Fibroblast of gingiva (primary cell): ENCODE measurements around the gene APBA2.
"Not testable (repeated sequence)": the region's sequence is repeated elsewhere in the genome, so short reads cannot be mapped to it uniquely, and the experiment has no call there.

Experiments
- DNase-seq: peaks from one replicate; pipeline ENCODE4 v3.0.0-alpha.2; 2011; ENCODE audit warnings: low read depth

The APBA2 gene

DNA sequence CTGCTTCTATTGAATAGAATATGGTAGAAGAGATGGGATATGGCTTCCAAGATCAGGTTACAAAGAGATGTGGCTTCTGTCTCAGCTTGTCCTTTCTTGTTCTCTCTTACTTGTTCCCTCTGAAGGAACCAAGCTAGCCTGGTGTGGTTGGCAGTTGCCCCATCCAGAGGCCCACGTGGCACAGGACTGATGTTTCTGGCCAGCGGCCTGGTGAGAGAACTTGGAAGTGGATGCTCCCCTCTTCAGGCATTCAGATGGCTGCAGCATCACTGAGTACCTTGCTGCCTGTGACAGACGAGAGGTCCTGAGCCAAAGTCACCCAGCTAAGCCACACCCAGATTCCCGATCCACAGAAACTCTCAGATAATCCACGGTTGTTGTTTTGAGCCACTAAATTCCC lies 200.2 kb downstream of the APBA2 start:
- no peak for DNase-seq

GRCh38 chr15:29086891-29087290 lies 201.1 kb downstream of the APBA2 start:
- no peak for DNase-seq

DNA sequence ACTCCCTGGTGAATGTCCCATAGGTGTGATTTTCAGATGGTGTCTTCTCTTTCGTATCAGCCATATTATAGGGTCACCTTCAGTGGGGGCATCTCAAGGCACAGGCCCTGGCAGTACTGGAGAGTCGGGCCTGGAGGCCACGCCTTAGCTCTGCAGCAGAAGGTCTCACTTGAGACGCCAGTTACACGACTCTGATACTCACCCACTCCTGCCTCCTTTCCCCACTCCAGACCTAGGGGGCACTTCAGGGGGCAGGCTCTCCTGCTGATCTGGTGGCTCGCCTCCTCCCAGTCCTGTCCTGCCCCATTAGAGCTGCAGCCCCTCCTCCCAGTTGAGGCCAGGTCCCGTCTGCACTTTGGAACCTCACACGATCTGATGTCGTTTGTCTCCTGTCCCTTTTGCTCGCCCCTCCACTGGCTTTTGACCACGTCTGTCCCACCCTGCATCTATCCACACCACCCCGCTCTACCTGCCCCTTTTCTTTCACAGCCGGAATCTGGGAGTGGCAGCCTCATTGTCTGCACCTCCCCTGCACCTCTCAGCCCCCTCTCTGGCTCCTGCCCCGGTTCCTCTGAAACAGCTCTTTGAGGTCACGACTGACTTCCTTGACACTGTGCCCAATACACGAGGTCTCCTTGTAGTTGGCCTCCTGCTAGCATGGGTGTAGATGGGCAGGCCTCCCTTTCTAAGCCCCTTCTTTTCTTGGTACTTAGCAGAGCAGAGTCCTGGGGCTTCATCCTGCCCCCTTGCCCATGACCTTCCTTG lies 201.9 kb downstream of the APBA2 start:
- no peak for DNase-seq

- DNase-seq: no peak
Measured at GRCh38 chr15:29088666-29089065, 202.9 kb downstream of the APBA2 start.

DNA sequence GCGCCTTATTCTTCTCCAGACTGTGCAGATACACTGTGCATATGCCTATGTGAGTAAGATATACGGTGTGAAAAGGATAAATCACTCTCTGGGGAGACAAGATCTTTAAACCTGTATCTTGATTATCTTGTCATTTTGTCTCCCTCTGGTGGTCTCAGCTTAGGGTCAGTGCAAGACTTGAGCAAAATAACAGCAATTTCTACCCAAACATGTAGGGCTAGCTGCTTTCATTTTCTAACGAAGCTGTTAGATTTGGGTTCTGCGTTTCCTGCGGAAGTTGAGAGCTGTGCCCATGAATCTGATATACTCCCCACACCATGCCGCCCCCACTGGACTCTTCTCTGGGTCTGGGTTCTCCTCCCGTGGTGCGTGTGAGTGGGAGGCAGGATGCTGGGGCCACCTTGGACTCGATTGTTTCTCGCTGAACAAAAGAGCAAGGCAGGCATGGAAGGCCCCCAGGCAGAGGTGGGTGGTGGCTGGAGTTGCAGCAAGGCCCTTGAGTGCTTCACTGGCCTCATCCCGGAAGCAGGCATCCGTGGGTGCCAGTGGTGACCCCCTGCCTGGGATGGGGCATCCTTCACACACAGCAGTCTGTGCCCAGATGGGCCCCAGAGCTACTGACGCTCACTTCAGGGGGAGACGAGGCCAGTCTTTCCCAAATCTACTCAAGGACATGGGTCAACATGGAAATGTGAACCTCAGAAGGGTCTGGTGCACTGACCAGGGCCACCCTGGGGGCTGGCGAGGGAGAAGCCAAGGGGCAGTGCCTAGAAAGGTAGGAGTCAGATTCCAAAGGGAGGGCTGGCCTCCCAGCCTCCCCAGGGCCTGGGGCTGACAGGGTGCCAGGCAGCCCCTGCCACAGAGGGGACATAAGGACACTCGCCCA lies 204.2 kb downstream of the APBA2 start:
- DNase-seq: no peak

GRCh38 chr15:29090617-29091466 lies 205.1 kb downstream of the APBA2 start:
- no peak for DNase-seq

GRCh38 chr15:29091666-29092065 lies 205.9 kb downstream of the APBA2 start:
- no peak for DNase-seq

DNA sequence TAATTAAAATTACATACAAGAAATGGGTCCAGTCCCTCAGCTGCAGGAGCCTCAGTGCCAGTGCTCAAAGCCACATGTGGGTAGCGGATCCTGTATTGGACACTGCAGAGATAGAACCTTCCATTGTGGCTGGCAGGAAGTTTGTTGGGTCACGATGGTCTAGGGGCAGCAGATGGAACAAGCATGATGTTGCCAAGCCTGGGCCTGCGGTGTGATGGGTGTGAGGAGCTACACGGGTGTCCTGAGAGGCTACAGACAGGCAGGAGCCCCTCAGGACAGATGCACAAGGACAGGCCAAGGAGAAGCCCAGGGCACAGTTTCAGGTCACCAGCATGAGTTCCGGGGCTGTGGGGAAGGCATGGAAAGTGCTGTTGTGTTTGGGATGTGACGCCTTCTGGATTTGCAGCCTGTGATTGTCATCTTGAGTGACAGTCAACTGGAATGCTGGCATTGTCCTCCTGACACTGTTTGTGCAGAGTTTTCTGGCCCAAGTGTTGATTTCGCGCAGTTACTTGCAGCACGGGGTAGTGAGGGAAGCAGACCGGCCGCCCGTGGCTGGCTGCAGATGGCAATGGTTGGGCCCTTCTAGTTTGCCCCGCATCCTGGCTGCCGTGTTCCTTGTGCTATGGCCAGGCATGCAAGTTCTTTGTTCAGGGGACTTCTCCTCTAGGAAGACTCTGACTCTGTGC lies 206.7 kb downstream of the APBA2 start:
- DNase-seq: no peak

DNA sequence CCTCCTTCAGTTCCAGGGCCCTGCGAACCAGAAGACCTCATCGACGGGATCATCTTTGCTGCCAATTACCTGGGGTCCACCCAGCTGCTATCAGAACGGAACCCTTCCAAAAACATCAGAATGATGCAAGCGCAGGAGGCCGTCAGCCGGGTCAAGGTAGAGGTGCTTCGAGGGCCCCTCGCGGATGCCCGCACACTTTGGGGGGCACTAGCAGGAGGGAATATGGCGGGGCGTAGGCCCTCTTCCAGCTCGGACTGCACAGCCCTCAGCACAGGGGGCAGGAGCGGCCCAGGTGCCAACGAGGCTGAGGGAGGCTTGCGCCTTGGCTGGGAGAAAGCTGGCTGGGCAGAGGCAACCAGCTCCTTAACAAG lies 207.3 kb downstream of the APBA2 start:
- no peak for DNase-seq

- no peak for DNase-seq
Measured at GRCh38 chr15:29093696-29094343, 208.0 kb downstream of the APBA2 start.

- no peak for DNase-seq
Measured at GRCh38 chr15:29094711-29095110, 208.9 kb downstream of the APBA2 start.

DNA sequence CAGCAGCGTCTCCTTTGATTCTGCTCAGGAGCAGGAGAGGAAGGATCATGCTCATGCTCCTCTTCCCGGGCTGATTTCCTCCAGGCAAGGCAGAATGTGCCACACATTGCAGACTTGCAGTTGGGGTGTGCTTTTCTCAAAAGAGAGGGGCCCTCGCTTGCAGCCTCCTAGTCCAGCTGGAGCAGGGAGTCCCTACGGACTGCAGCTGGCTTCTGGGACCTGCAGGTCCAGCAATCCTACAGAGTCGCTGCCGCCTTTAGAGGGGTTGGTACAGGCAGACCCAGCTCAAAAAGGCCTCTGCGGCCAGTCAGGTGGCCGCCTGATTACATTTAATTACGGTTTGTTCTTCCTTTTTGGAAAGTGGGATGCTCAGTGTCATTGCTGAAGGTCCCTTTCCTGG lies 210.0 kb downstream of the APBA2 start:
- no peak for DNase-seq

GRCh38 chr15:29097168-29097567 lies 211.4 kb downstream of the APBA2 start:
- DNase-seq: no peak

- DNase-seq: no peak
Measured at GRCh38 chr15:29097971-29098370, 212.2 kb downstream of the APBA2 start.

DNA sequence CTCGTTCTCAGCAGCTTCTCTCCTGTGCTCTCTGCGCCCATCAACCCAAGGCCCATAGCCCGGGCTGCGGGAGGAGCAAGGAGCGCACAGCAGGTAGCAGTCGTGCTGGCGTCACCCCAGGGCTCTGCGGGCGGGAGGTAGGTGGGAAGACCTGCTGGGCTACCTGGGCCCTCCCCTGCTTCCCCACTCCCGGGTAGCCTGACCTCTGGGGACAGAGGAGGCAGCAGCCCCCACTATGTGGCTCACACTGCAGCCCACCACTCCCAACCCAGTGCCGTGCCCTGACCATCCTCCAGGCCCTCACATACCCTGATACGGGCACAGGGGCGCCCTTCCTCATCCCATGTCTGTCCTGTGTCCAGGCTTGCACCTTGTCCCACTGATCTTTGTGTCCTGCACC lies 212.9 kb downstream of the APBA2 start:
- DNase-seq: no peak

GRCh38 chr15:29099131-29099880 lies 213.5 kb downstream of the APBA2 start:
- no peak for DNase-seq

GRCh38 chr15:29100486-29101000 lies 214.8 kb downstream of the APBA2 start:
- DNase-seq: no peak

- DNase-seq: no peak
Measured at GRCh38 chr15:29101491-29101890, 215.7 kb downstream of the APBA2 start.

DNA sequence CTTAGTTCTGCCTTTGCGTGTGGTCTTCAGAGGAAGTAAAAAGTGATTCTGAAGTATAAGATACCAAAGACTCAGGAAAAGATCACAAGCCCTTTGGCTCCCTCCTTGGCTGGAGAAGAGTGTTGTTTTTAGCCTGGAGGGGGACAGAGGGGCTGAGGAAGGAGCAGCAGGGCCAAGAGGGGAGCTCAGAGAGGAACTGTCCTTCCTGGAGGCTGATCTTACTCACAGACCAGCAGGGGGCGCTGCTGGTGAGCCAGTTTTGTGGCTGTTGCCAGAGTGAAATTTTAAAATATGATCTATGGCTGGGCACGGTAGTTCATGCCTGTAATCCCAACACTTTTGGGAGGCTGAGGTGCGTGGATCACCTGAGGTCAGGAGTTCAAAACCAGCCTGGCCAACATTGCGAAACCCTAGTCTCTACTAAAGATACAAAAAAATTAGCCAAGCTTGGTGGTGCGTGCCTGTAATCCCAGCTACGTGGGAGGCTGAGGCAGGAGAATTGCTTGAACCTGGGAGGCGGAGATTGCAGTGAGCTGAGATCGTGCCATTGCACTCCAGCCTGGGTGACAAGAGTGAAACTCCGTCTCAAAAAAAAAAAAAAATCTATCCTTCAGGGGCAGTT lies 216.5 kb downstream of the APBA2 start:
- not testable (repeated sequence) for DNase-seq
